Nucleus accumbens (tissue), 56 donors: ENCODE measurements around the gene CH25H.
"Not testable (repeated sequence)": the region's sequence is repeated elsewhere in the genome, so short reads cannot be mapped to it uniquely, and the experiment has no call there.

ENCODE experiments used
- DNase-seq, 56 donors: peaks; one replicate each; lab custom pipeline; 2025; lab: John Stamatoyannopoulos, UW

Gene CH25H

DNA sequence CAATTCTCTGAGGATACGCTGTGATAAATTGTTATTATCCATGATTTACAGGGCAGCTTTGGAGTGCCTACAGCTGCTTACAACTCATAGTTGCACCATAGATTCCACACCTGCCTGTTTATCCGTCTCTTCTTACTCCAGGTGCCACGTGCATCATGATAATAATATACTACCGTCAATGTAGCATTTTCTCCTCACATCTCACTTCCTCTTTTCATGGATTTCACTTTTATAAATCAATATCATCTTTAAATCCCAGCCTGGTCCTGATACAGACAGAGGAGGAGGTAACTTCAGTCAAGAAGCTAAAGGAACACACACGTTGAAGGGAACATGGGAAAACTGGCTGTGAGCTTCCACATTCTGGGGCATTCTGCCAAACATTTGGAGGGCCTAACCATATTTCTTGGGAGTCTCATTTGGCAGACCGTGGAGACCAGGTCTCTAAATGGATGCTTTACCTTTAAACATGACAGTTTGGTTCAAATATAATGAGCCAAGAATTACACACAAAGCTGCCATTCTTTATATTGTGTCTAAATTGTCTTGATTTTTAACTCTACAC, 2.4 kb downstream of the CH25H start:
- no peak for DNase-seq

DNA sequence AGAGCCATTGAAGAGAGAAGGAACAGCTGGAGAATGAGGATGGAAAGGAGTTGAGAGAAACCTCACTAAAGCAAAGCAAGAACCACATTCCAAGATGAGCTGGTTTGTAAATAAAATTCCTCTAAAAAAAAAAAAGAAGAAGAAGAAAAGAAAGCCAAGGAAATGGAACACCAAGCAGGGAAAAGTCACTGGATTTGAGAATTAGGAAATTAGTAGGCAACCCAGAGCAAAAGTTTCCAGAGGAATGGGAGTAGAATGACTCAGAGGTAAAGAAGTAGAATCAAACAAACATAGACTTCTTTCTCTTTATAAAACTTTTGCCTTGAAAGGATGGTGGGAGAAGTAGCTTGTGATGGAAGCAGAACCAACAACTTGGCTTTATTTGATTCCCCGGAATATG, 3.9 kb downstream of the CH25H start:
- no peak for DNase-seq

DNA sequence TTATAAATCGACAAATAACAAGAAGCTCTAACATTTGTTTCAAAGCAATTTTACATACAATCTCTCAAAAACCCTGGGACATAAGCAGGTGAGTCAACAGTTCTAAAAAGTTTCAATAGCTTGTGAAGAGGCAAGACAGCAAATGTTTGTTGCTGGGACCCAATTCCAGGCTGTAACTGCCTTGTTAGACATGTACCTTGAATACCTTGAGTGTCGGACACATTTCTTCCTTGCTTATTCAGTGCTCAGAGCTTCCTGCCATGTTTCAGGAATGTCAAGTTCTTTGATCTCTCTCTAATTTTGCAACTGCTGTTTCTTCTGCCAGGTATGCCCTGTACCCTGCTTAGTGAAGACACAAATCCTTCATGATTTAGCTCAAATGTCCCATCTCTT, 5.1 kb downstream of the CH25H start:
- no peak for DNase-seq

DNA sequence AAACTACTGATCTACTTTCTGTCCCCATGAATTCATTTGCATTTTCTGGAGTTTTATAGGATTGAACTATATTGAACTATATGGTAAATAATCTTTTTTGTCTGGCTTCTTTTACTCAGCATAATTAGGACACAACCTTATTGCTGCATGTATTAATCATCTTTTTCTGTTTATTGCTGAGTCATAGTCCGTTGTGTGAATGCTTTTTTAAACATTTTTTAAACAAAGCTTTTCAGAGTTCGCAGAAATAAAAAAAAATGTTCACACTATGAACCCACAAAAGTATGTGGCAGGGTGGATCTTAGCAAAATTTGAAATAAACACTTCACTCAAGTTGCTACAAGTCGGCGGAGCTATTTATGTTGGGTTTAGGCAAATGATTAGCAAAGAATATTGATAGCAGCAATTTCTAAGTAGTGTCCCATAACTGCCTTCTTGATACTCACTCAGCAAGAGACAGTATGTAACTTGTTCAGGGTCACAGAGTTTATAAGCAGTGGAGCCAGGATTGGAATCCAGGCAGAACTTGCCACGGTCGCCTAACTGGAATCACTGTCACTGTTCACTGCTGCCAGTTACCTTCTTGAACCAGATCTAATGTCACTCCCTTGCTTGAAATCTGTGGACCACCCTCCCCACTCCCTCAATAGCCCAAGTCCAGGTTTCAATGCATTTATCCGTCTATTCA, 5.6 kb downstream of the CH25H start:
- no peak for DNase-seq

DNA sequence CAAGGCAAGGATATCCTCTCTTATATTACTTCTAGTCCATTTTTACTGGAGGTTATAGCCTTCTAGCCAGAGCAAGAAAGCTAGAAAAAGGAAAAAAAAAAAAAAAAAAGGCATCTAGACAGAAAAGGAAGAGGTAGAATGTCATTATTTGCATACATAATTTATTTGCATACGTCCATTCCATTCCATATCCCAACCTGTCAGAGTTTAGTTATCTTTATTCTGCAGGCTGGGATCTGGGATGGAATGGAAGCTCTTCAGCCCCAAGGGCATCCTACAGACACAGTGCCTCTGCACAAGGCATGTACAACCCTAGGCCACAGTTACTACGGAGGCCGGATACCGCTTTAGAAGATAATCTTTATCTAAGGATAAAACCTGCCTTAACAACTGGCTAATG, 9.6 kb downstream of the CH25H start:
- DNase-seq = no peak

DNA sequence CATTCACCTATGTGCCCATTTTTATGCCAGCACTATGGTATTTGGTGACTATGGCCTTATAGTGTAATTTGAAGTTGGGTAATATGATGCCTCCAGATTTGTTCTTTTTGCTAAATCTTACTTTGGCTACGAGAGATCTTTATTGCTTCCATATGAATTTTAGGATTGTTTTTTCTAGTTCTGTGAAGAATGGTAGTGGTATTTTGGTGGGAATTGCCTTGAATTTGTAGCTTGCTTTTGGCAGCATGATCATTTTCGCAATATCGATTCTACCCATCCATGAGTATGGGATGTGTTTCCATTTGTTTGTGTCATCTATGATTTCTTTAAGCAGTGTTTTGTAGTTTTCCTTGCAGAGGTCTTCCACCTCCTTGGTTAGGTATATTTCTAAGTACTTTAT, 15.8 kb downstream of the CH25H start:
- DNase-seq = not testable (repeated sequence)

DNA sequence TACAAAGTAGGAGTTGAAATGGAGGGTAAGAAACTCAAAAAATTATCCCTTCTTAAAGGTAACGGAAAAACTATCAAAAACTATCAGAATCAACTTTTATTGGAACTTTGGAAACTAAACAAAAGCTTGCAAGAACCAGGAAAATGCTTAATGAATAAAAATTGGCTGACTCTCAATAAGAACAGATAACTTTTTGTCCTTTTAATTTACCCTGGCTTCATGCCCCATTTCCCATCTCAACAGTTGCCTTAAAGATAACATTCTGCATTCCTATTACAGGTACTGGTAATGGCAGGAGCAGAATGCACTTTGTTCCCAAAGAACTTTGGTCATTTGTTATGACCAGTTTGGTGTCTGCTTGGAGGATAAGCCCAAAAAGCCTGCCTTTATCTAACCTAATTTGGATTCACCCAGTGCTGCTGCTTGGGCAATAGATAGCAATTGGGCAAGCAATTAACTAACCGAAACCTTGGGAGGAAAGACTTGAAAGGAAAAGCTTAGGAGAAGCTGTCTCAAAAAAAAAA, 17.8 kb downstream of the CH25H start:
- no peak for DNase-seq

DNA sequence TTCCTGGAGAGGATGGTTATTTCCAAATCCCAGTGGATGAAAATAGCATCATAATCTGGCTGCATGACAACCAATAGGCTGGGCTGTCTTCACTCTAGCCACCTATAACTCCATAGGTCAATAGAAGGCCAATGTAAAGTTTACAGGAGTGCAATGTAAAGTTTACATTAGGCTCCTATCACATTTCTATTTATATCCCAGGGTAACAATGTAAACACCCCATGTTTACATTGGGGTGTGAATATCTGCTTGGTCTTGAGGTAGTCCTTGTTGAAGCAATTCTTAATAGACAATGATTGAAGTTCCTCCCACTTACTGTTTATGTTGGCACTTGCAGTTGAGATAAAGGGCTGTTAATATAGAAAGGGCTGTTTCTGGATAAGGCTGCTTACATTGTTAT, 21.5 kb downstream of the CH25H start:
- no peak for DNase-seq

DNA sequence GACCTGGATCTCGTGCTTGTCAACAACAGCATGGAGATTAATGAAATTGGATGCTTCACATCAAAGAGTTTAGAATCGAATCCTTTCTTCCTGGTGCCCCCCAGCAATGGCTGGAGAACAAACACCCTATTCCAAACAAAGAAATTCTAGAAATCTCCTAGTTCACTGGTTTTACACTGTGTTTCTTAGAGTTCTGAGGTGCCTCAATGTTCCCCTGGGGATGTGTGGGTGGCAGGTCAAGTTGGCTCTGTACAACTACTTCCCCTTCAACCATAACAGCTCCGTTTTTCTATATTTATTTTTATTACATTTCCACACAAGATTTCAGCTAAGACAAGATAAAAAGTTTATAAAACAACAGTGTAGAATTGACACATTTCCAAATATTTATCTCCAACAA, 22.5 kb downstream of the CH25H start:
- DNase-seq = no peak

DNA sequence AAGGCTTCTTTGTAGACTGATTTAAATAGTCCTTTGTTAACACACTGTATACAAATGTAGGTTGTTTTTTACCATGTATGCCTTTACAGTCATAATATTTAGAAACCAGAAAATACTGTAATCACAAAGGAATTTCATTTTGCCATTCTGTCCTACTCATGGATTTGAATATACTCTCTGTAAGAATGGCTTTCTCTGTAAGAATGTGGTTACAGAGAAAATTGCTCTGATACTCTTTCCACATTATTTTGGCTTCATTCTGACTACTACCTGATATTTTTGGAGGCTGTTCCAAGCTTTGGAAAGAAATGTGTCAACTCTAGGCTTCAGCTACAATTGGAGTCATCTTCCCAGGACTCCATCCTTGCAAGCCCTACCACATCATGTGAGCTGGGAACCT, 23.5 kb downstream of the CH25H start:
- no peak for DNase-seq

DNA sequence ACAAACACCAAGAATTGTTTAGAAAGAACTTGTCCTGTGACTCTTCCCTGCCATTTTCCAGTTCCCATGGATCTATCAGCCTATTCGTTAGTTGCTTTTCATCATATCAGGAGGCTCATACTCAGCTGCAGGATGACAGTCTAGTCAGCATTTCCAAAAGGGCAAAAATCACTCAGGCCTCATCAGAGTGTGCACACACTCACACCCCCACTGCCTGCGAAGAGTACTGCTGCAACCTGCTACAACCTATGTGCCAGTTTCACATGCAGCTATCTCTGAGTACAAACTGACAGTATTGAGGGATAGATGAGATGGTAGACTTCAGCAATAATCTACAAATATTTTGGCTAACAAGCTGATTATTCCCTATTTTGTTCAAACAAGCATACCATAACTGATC, 24.2 kb downstream of the CH25H start:
- no peak for DNase-seq

DNA sequence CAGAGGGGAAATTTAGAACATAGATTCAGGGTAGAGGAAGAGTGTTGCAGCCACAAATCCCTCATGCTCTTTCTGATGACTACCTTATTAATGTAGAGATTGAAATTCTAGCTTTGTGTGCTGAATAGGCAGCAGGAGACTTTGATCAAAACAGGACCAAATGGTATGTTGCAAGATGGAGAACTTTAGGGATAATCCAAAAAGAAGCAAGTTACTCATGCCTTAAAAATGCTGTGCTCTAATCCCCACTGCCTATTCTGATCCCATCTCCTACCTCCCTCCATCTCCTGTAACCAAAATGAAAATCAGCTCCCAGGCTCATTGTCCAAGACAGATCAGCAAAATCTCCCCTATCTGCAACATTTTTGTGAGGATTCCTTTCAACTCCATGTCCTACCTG, 31.3 kb downstream of the CH25H start:
- DNase-seq = no peak

DNA sequence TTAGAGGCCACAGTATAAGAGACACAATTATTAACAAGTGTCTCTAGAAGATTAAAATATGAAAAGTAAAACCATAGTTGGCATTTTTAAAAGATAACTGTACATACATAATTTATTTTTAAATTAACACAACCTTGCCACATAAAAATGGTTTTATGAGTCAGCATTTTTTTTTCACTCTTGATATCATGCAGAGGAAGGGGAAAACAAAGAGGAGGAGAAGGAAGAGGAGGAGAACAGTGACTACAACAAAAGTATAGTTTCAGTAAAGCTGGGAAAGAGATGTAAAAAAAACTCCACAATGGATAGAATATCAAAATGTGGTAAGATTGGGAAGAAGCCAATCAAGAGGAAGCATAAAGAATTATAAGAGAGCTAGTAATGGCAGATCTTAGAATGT, 34.0 kb downstream of the CH25H start:
- no peak for DNase-seq

DNA sequence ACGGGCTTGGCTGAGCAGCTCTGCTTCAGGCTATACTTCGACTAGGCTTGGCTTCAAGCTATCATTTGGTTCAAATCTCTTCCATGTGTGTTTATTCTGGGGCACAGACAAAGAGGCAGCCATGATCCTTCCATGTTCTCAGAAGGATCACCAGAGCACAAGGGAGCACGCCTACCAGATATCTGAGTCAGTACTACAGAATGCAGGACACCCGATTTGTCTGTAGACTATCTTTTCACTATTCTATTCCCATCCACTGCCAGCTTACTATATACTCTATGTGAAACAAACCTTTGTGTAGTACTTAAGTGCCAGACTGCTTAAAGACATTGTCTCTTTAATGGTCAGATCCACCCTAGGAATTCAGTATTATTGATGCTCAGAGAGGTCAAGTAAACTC, 35.1 kb downstream of the CH25H start:
- DNase-seq = no peak

DNA sequence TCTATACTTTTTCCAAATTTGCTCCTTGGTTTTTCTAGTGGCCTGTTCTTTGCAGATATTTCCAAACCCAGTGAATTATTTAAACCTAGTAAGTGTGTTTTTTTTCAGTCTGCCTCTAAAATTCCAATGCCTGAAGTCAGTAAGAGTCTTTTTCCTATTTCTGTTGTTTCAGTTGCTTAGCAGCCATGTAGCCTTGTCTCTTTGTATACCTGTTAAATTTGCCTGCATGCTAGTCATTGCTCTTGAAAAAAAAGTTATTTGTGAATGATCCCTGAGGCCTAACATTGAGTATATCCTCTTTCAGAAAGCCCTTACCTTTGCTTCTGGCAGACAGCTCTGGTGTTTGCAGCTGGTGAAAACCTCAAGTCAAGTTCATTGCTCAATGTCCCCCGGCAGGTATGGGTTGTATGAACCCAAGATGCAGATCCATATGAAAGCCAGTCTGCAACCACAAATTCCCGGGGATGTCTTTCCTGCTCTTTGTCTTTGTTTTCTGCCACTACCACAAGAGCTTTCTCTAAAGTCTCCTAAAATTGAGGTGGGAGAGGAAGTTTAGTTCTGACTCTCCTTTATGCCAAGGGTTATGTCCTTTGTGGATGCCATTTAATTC, 35.7 kb downstream of the CH25H start:
- DNase-seq = no peak

DNA sequence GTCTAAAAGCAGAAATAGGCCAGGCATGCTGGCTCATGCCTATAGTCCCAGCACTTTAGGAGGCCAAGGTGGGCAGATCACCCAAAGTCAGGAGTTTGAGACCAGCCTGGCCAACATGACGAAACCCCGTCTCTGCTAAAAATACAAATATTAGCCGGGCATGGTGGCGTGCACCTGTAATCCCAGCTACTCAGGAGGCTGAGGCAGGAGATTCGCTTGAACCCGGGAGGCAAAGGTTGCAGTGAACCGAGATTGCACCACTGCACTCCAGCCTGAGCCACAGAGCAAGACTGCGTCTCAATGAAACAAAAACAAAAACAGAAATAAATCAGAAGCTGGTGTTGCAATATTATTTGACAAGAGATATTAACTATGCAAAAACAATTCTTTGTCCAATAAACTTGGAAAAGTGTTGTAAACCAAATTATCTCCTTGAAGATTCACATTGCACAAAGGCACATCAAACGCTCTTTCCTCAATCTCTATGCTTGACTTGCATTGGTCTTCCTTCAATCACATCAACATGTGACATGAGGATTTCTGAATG, 38.7 kb downstream of the CH25H start:
- DNase-seq = not testable (repeated sequence)

DNA sequence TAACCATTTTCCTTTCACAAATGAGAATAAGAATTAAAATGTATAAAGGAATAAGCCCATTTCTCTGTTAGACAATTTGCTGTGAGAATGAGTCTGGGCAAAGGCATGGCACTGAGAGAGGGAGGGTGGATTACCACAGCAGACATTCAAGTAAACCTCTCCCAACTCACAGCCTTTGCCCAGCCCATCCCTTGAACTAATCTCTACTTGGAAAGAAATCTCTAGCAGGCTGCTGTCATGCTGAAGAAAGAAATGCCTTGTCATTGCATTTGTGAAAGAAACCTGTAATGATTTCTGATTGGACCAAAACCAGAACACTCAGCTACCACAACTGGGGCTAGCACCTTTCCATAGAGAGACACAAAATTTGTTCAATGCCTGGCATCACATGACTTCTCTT, 39.2 kb downstream of the CH25H start:
- DNase-seq = no peak

DNA sequence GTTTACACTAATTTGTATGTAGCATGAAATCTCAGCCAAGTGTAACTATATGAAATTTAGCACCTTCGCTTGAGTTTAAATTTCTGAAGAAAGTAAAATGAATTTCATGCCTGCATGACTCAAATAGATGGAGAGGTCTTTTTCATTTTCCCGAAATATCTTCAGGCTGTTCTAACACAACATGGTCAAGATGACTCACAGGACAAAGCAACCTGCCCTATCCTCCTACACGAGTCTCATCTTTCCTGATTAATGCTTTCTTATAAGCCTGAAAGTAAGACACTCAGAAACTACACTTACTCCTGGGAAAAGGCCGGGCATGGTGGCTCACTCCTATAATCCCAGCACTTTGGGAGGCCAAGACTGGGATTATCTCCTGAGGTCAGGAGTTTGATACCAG, 41.2 kb downstream of the CH25H start:
- no peak for DNase-seq

DNA sequence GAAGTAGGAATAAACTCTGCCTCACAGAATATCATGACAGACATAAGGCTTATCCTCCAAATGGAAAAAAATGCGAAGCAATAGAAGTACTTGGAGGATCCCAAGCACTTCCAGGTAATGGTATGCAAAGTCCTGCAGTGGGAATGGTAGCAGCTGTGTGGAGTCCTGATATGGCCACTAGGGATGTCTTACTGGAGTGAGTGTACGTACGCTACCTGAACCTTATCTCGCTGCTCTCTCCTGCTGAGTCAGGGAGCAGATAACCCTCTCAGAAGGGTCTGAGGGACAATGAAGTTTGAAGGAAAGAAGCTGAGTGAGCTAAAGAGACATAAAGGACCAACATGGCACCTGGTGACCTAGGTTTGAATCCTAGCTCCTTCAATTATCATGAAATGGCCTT, 42.2 kb downstream of the CH25H start:
- no peak for DNase-seq

DNA sequence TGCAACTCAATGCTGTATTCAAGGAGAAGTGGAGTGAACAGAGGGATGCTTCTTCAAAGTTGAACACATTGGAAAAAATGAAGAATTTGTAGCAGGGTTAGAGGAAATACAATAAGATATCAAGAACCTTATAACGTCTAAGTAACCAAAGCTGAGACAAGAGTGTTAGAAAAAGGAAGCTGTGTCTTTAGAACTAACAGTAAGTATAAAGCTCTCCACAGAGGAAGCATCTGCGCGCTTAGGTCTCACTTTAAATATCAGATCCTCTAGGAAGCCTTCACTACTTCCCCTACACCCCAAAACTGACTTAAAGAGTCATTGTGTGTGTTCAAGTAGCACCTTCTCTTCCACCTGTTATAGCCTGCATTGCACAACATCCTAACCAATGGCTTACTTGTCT, 43.0 kb downstream of the CH25H start:
- peak in 1 of 56 donors; percentile 2 for DNase-seq

DNA sequence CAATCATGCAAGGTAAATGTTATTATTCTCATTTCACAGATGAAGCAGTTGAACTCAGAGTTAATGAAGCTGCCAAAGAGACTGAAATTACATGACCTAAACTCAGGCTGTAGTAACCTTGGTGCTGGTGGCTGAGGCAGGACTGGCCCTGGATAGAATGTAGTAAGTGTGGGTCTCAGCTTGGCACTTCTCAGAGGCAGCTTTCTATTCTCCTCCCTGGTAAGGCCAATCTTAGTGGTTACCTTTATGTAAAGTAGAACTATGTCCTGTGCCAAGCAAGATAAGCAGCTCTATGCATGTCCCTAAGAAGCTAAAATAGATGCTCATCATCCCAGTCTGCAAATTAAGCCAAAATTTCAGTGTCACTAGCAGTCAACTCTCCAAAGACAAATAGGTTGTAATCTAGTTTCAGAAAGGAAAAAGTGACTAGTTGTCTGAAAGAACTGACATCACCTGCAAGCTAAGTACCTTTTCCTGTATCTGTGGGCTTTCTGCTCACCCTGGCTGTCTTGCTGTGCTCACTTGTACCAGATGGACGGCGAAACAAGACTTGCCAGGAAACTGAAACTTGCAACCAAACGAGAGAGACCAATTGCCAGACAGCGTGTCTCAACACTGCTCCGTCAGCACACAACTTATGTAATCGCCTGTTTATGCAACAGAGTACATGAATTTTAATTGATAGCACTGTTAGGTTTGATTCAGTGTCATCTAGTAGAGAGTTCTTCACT, 43.7 kb downstream of the CH25H start:
- peak in 15 of 56 donors; percentile 1 to 22 (median 2) for DNase-seq
